HG03378 (cell line): ENCODE data around the gene RNF166.

Experiments
- ATAC-seq: cut with Tn5 transposase; IDR thresholded peaks from one replicate; pipeline ENCODE4 v1.9.1; 2021; ENCODE audit warnings: mild to moderate bottlenecking, moderate library complexity; ENCODE audit not compliant: unreplicated experiment

RNF166 gene

GRCh38 chr16:88712362-88712979, 6.3 kb upstream of the RNF166 start:
- no peak for ATAC-seq

DNA sequence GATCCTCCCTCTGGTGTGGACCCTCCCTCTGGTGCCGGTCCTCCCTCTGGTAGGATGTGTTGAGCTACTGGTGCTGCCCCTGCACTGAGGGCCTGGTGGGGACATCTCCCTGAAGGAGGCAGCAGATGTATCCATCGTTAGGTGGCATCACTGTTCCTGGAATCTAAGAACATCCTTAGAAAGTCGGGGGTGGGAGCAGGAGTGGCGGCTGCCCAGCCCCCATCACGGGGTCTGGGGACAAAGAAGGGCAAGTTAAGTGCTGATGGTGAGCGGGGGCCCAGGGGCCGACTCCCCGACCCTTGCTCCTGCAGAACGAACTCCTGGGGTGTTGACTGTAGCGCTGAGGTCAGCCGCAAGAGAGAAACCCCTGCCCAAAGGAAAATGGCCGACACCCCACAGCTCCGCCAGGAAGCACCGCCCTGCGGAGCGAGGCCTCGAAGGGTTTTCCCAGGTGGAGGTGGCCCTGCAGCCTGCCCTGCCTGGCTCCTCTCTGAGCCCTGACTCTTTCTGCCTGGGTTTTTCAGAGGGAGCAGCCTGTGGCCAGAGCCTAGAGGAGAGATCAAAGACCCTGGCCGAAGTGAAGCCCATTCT, 5.6 kb upstream of the RNF166 start:
- no peak for ATAC-seq

- no peak for ATAC-seq
These were observed 4.3 kb upstream of the RNF166 start for GRCh38 chr16:88710556-88710955.

DNA sequence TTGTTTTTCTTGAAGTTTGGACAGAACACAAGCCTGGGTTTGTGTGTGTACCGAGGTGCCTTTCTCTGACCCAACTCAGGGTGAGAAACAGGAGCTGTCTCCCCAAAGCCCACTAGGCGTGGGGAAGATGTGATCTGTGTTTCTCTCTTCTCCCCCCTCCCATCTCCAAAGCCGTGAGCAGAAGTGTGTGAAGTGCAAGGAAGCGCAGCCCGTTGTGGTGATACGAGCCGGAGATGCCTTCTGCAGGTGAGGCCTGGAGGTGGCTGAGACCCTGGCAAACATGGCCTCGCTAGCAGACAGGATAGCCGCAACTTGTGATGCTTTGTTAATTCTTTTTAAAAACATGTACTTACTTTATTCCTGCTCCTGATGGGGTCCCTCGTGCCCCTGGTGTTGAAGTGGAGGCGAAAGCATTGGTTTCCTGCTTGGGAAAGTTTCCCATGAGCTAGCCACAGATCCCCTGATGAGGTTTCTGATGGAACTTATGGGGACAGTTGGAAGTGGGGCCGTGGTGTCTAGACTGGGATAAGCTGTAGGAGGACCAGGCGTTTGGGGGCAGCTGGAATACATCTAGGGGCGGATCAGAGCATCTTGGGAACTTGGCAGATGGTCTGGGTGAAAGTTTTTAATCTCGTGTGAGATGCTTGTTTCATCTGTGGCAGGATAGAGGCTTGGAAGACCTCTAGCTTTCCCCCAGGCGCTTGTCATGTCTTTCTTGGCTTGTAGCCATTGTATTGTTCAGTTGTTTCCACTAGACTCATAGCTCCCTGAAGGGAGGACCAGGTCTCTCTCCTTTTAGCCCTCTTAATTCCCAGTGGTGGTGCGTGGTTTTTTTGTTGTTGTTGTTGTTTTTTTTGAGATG, 988 bp upstream of the RNF166 start:
- no peak for ATAC-seq

DNA sequence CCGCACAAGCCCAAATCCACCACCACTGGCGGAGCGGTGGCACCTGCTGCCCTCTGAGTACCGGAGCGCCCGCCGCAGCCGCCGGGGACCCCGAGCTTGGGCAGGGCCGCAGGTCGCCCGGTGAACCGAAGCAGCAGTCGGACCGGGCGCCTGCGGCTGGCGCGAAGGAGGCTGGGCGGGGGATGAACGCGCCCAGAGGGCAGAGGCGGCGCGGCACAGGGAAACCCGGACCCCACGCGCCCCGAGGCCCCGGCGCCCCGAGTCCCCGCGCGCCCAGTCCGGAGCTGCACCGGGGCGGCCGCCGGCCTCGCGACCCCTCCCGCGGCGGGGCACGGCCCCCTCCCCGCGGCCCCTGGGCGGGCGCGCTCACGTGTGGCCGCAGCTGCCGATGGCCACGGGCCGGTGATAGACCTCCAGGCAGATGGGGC, 393 bp downstream of the RNF166 start:
- ATAC-seq: peak; percentile 16

- no peak for ATAC-seq
These were observed 1.0 kb downstream of the RNF166 start for GRCh38 chr16:88705076-88705684.

- ATAC-seq: no peak
These were observed 2.5 kb downstream of the RNF166 start for GRCh38 chr16:88703486-88704309.

DNA sequence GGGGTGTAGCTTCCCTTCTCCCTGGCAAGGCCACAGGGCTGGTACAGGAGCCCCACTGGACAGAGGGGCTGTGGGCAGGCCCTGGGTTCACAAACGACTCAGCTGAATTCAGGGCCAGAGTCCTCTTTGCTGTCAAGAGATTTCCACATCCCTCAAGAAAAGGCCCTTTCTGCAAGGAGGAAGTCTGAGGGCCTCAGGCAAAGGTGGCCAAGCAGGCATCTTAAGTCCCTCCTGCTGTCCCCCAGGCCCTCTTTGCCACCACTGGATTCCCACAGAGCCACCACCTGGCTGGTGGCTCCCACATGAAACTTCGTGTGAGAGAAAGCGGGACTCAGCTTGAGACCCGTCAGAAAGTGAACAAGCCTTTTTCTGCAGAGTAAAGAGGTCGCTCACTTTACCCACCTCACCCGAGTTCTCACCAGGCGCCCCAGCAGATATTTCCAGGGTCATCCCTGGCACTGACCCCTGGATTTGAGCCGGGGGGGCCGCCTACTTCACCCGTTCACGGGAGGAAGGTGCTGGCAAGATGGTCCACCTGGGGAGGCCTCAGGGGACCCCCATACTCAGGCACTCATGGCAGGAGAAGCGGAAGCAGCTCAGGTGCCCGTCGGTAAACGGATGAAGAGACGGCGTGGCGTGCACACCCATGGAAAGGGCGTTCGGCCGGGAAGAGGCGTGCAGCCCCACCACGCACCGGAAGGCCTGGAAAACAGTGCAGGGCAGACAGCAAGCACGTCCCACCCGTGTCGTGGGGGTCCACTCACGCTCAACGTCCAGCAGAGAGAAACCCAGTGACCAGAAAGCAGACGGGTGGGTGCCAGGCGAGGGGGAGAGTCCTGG, 3.6 kb downstream of the RNF166 start:
- ATAC-seq: no peak

DNA sequence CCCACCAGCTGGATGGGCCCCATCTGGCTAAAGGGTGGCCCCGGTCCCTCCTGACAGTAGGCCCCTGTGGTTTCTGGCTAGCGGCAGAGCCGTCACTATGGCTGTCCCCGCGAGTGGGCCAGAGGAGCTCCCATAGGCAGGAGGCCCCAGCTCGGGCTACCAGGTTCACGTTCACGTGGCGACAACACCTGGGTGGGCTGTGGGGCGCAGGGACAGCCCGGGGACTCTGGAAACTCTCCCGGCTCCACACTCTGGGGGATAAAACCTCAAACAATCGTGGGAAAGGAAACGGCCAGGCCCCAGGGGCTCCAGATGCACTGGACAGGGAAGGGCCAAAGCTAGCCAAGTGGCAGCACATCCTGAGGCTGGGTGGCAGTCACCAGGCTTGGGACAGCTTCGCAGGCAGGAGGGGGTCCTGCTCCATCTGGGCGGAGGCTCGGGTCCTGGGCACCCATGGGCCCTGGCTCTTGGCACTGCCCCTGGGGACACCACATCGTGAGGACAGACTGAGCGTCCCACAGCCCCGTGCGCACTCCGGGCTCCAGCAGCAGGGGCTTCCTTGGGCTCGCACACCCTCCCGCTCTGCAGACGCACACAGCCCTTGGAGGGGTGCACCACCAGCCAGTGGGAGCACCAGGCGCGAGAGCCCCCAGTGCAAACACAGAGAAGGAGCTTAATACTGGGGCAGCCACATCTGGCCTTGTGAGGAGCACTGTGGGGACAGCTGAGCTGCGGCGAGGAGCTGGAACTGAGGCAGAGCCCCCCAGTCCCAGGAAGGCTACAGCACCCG, 4.4 kb downstream of the RNF166 start:
- ATAC-seq: no peak

GRCh38 chr16:88700636-88701482, 5.3 kb downstream of the RNF166 start:
- ATAC-seq: peak; percentile 42

DNA sequence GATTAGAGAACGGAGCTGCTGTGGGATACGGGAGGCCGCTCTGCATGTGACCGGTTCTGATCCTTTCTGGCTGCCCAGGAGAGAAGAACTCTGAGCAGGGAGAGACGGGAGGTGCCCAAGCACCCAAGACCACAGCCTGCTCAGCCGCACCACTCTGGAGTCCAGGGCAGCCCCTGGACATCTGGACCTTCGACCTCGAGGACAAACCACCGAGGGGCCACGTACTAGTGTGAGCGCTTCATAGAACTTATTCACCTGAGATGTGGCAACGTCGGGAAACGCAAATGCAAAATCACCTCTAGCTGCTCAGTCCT, 5.9 kb downstream of the RNF166 start:
- no peak for ATAC-seq

- no peak for ATAC-seq
These were observed 7.0 kb downstream of the RNF166 start for GRCh38 chr16:88699180-88699579.

DNA sequence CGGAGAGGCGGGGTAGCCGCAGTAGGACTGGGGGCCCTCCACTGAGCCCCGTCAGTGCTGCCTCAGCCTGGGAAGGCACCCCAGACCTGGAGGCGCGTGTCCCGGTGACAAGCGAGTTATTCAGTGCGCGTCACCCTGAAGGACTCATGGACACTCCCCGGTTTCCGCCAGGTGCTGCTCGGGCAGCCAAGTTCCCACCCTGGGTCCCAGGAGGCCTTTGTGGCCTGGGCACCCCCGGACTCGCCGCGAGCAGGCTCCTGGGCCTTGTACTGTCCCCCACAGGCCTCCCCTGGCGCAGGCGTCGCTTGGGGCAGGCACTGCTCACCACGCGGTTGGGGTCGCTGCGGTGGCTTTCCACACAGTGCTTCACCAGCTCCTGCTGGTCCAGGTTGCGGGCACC, 7.6 kb downstream of the RNF166 start:
- no peak for ATAC-seq

DNA sequence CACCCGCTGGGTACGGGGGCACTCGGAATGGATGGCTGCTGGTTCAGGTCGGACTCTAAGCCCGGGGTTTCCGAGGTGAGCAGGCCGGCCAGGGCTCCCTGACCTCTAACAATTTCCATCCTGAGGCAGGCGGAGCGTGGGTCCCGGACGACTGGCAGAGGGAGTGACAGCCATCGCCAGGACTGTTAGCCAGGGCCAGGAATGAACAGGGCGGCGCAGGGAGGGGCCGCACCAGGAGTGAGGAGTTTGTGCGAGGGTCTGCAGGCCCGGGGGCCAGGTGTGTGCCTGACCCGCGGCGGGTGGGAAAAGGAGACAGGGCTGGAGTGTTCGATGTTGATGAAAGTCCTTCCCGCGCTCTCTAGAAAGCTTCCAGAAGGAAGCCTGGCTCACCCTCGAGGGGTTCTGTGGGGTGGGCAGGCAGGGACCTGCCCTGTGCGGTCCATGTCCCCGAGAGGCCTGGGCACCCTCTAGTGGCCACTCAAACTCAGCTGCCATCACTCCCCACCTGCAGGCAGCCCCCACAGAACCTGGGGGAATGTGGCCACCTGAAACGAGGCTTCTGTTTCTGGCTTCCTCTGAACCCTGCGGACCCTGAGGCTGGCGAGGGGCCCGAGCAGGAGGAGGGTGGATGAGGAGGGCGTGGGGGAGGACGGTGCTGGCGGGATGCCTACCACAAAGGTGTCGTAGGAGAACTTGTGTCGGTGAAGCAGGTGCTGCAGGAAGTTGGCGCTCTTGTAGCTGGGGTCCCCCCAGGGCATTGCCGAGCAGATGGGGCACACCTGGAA, 8.2 kb downstream of the RNF166 start:
- no peak for ATAC-seq

DNA sequence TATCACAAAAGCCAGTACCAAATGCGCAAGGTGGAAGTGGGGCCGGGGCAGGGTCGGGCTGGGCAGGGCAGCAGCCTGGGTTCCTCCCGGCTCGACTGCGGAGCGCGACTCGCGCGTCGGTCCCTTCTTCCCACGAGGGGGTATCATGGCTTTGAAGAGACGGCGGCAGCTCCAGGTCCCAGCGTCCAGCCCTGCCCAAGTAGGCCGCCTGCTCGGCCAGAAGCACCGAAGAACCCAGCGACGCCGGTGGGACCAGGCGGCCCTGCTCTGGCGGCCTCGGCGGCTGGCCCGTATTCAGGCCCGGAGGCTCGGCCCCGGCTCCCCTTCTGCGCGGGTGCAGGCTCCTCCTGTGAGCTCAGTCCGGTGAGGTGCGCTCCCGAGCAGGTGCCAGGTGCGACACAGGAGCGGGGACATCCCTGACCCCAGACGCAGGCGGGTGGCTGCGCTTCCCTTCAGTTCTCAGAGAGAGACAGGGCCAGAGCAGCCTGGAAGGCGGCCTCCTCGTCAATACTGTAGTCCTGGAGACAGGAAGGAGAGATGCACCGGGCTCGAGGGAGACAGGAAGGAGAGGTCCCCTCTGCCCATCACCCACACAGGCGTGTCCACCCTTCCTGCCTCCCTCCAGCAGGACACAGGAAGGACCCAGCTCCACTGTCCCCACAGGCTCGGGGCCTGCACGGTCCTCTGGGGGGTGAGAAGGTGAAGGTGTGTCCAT, 8.9 kb downstream of the RNF166 start:
- no peak for ATAC-seq

DNA sequence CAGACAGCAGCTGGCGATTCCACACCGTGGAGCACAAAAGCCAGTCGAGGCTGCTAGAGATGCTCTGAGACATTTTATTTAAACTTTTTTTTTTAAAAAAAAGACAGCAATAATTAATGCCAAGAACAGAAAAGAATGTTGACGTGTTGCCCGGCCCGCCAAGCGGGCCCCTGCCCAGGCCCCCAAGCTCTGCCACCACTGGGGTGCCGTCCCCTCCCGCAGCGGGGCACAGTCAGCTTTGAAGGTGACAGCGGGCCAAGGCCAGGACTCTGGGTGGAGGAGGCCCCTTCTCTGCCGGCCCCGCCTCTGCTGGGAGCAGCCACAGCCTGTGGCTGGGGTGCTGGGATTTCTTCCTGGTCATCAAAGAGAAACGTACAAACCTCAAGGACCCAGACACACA, 9.8 kb downstream of the RNF166 start:
- ATAC-seq: no peak

DNA sequence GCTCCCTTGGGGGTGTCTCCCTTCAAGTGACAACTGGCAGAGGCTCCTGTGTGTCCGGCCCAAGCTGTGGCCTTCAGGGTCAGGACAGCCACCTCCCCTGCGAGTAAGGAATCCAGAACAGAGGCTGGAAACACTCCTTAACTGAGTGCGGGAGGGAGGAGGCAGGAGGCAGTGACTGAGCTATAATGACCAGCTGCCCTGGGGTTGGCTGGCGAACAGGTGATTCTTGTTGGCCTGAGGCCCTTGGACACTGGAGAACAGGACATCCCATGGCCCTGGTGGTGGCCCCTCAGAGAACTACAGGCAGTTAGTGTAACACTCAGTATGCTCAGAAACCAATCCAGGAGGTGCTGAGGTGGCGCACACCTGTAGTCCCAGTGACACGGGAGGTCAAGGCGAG, 10.5 kb downstream of the RNF166 start:
- ATAC-seq: no peak
